Measurements from ENCODE around the gene FAM8A1. TPM values are rescaled to one million over a fixed set of nuclear protein-coding genes. Genes with fewer than 3 reads are reported as not detected.

FAM8A1 gene
- total and polyA plus RNA-seq, 10 donors = 3.0 to 31.5 (median 17.3) TPM

GRCh38 chr6:17656092-17656491 is 56.0 kb downstream of the FAM8A1 start:
- Histone ChIP-seq H3K36me3 (peaks cover 3 to 96% (median 67%) of the 10 kb centered on the region in 6 donors), H3K4me1 (peaks cover 0 to 7% (median 0%) of the 10 kb centered on the region in 6 donors), H3K27me3 (replicated peaks in 1 of 7) (no peaks in the 10 kb centered on the region), H3K4me3 (no peak overlapping the region), H3K27ac (no peak overlapping the region), H3K9me3 (no peaks in the 10 kb centered on the region)
- 94 to 100% (median 96%) methylated on average over 1 of the region's 1 CpG for WGBS, 5 donors
- intact Hi-C loops (cut with DNase I; ENCODE audit: low total_unique reads) = no loop called here
- DNase-seq = no peak
- TF ChIP-seq, protein P1, sequence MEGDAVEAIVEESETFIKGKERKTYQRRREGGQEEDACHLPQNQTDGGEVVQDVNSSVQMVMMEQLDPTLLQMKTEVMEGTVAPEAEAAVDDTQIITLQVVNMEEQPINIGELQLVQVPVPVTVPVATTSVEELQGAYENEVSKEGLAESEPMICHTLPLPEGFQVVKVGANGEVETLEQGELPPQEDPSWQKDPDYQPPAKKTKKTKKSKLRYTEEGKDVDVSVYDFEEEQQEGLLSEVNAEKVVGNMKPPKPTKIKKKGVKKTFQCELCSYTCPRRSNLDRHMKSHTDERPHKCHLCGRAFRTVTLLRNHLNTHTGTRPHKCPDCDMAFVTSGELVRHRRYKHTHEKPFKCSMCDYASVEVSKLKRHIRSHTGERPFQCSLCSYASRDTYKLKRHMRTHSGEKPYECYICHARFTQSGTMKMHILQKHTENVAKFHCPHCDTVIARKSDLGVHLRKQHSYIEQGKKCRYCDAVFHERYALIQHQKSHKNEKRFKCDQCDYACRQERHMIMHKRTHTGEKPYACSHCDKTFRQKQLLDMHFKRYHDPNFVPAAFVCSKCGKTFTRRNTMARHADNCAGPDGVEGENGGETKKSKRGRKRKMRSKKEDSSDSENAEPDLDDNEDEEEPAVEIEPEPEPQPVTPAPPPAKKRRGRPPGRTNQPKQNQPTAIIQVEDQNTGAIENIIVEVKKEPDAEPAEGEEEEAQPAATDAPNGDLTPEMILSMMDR (IDR thresholded peaks at IDR 0.05 in 8 of 11, conservative IDR thresholded peaks at IDR 0.05 in 3 of 11) = no peak
- TF ChIP-seq POLR2A (IDR thresholded peaks at IDR 0.05) (no peak), POLR2AphosphoS5 (IDR thresholded peaks at IDR 0.05) (no peak)

DNA sequence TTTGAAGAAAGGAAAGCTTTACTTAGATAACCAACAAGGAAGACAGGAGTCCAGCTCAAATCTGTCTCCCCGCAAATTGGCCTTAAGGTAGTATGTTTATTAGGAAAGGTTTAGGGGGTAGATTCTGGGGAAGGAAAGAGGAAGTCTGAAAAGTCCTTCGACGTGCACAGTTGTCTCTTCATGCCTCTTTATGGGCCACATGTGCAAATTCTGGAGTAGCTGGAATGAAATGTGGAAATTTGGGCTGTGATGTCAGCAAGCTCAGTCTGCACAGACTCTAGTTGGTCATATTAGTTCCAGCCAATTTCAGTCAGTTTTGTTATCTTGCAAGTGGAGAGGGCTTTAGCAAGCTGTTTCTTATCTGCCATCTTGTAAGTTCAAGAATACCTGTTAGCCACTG is 56.5 kb downstream of the FAM8A1 start:
- intact Hi-C loops (cut with DNase I; ENCODE audit: low total_unique reads) = no loop called here
- peaks cover 5 to 96% (median 70%) of the 10 kb centered on the region in 6 donors for H3K36me3 ChIP-seq
- no peak for DNase-seq
- no peaks in the 10 kb centered on the region for H3K9me3 ChIP-seq
- H3K27me3 ChIP-seq (replicated peaks in 1 of 7) = no peaks in the 10 kb centered on the region
- H3K4me1 ChIP-seq = peaks cover 0 to 7% (median 0%) of the 10 kb centered on the region in 6 donors
- H3K27ac ChIP-seq = no peak overlapping the region
- WGBS, 5 donors = 47 to 80% (median 51%) methylated on average over 2 to 3 of the region's 3 CpGs
- TF ChIP-seq POLR2AphosphoS5 (IDR thresholded peaks at IDR 0.05) (no peak), POLR2A (IDR thresholded peaks at IDR 0.05) (no peak)
- TF ChIP-seq, protein P1 (IDR thresholded peaks at IDR 0.05 in 8 of 11, conservative IDR thresholded peaks at IDR 0.05 in 3 of 11) = no peak
- no peak overlapping the region for H3K4me3 ChIP-seq

Small RNA genes lying within 50 kb of the gene (small RNA-seq; reads per million reads assigned to genes)
- gene RNU6-190P (0 reads per million in 4 donors), gene SUMO2P13 (0 reads per million in 4 donors)

Other genes starting within 250 kb of the FAM8A1 start
- gene CAP2, start 206.7 kb upstream of the FAM8A1 start, total RNA-seq = 1 to 10 TPM in 6 of 7 donors, under 1 TPM in 1; 0.68 to 2.6 (median 1.6) TPM
- 1 to 10 TPM; 1.8 to 2.8 (median 2.3) TPM for gene CAP2, start 206.7 kb upstream of the FAM8A1 start, polyA plus RNA-seq
- 10 to 100 TPM; 42.5 to 51.5 (median 48.8) TPM for gene NUP153, start 106.6 kb downstream of the FAM8A1 start, total RNA-seq
- gene NUP153, start 106.6 kb downstream of the FAM8A1 start, polyA plus RNA-seq = 10 to 100 TPM in 2 of 3 donors, 1 to 10 TPM in 1; 8.9 to 11.7 (median 11.3) TPM